ENCODE results near the gene MAVS.
A peak's percentile ranks its signal among the peaks of the same experiment; 100 is the strongest.

The MAVS gene

GRCh38 chr20:3885715-3886114 is 39.1 kb downstream of the MAVS start:
- H3K4me3 ChIP-seq (replicated peaks; ENCODE audit: low read depth, low read length) = no peak overlapping the region
- DNase-seq (ENCODE audit: extremely low read depth, low read depth) = no peak
- no peak for TF ChIP-seq CTCF (IDR thresholded peaks at IDR 0.05; ENCODE audit: low read depth, low read length, missing control alignments)

GRCh38 chr20:3887876-3888620 is 41.4 kb downstream of the MAVS start:
- TF ChIP-seq CTCF (IDR thresholded peaks at IDR 0.05; ENCODE audit: low read depth, low read length, missing control alignments) = no peak
- H3K4me3 ChIP-seq (replicated peaks; ENCODE audit: low read depth, low read length) = peak overlapping the region; percentile 98
- DNase-seq (ENCODE audit: extremely low read depth, low read depth) = no peak

- no peak for TF ChIP-seq CTCF (IDR thresholded peaks at IDR 0.05; ENCODE audit: low read depth, low read length, missing control alignments)
- peak within 1 kb of the TSS; percentile 98 for H3K4me3 ChIP-seq (replicated peaks; ENCODE audit: low read depth, low read length)
These were observed 42.2 kb downstream of the MAVS start, which contains the start of gene PANK2 for GRCh38 chr20:3888622-3889488. Gene PANK2 (plus strand): TSS chr20:3889387.

GRCh38 chr20:3889489-3890397 is 43.1 kb downstream of the MAVS start:
- no peak for DNase-seq (ENCODE audit: extremely low read depth, low read depth)
- H3K4me3 ChIP-seq (replicated peaks; ENCODE audit: low read depth, low read length) = peak overlapping the region; percentile 98

More at GRCh38 chr20:3888622-3889488, 42.2 kb downstream of the MAVS start, which contains the start of gene PANK2:
- peak; percentile 95 for DNase-seq (ENCODE audit: extremely low read depth, low read depth)

GRCh38 chr20:3890398-3890751 is 43.7 kb downstream of the MAVS start:
- no peak for TF ChIP-seq CTCF (IDR thresholded peaks at IDR 0.05; ENCODE audit: low read depth, low read length, missing control alignments)
- DNase-seq (ENCODE audit: extremely low read depth, low read depth) = peak; percentile 35
- peak overlapping the region; percentile 98 for H3K4me3 ChIP-seq (replicated peaks; ENCODE audit: low read depth, low read length)

More at GRCh38 chr20:3889489-3890397, 43.1 kb downstream of the MAVS start:
- TF ChIP-seq CTCF (IDR thresholded peaks at IDR 0.05; ENCODE audit: low read depth, low read length, missing control alignments) = no peak

Measured in HFF-Myc (cell line).